K562 (cell line): ENCODE measurements around the gene RREB1. TPM values are rescaled to one million over a fixed set of nuclear protein-coding genes. Genes with fewer than 3 reads are reported as not detected.

Source experiments
- BRD4 ChIP-seq: fragments of 200-600 bp; sonication (generic); IDR thresholded peaks from 2 replicates; pipeline ENCODE4 v1.6.1; 2017; ENCODE audit warnings: inconsistent platforms
- DLX4 ChIP-seq: fragments of 250-450 bp; sonication (Bioruptor Pico); IDR thresholded peaks from 2 replicates; pipeline ENCODE4 v1.6.1; 2021; ENCODE audit warnings: mild to moderate bottlenecking
- FOXK2 ChIP-seq, 2 experiments: fragments of 450-650 bp; IDR thresholded peaks in 1 of 2; conservative IDR thresholded peaks in 1 of 2; 2 replicates each; pipeline ENCODE4 v1.6.1; 2016; ENCODE audit warnings: low read depth in 2 of 2, mild to moderate bottlenecking in 1 of 2
- HIVEP1 ChIP-seq: fragments of 250-450 bp; sonication (Bioruptor Pico); IDR thresholded peaks from 2 replicates; pipeline ENCODE4 v1.4.0; 2020; ENCODE audit warnings: mild to moderate bottlenecking
- NR2C2 ChIP-seq, 2 experiments: fragments of 200-800 bp in 1 of 2; sonication (Bioruptor generic) in 1 of 2; sonication (generic) in 1 of 2; formaldehyde crosslinking in 1 of 2; IDR thresholded peaks; 2 replicates each; pipeline versions ENCODE4 v1.6.1 to v1.8.0; 2016 to 2022; ENCODE audit warnings: mild to moderate bottlenecking in 1 of 2, missing compliant biosample characterization in 1 of 2, missing genetic modification characterization in 1 of 2, missing genetic modification reagents in 1 of 2
- POLR2G ChIP-seq: fragments of 200-400 bp; formaldehyde crosslinking; IDR thresholded peaks from 2 replicates; pipeline ENCODE4 v1.6.1; 2017; ENCODE audit warnings: low read depth, mild to moderate bottlenecking, antibody characterized with exemption, low read length, moderate library complexity
- PRDM10 ChIP-seq: fragments of 450-650 bp; IDR thresholded peaks from 2 replicates; pipeline ENCODE4 v1.6.1; 2018; ENCODE audit not compliant: partially characterized antibody
- SAFB2 ChIP-seq: fragments of 200-400 bp; formaldehyde crosslinking; IDR thresholded peaks from 2 replicates; pipeline ENCODE4 v1.6.1; 2018; ENCODE audit warnings: borderline replicate concordance, low read length, low read depth, moderate library complexity; ENCODE audit not compliant: severe bottlenecking
- TEAD4 ChIP-seq, 2 experiments: sonication (generic) in 1 of 2; formaldehyde crosslinking in 1 of 2; IDR thresholded peaks; 2 replicates each; pipeline versions ENCODE4 v1.6.1 to v1.8.0; 2012 to 2022; ENCODE audit warnings: borderline replicate concordance in 1 of 2, inconsistent platforms in 1 of 2, low read length in 1 of 2, mild to moderate bottlenecking in 1 of 2, missing genetic modification reagents in 1 of 2
- UBTF ChIP-seq, 2 experiments: IDR thresholded peaks; 2 replicates each; pipeline ENCODE4 v1.6.1; 2012; ENCODE audit warnings: improper control_type of control experiment in 2 of 2, low read depth in 2 of 2, low read length in 2 of 2, borderline replicate concordance in 1 of 2
- ZFX ChIP-seq: sonication (generic); formaldehyde crosslinking; IDR thresholded peaks from 2 replicates; pipeline ENCODE4 v1.8.0; 2022; ENCODE audit warnings: mild to moderate bottlenecking, missing genetic modification reagents, moderate library complexity
- ZNF197 ChIP-seq: fragments of 200-800 bp; sonication (Bioruptor generic); IDR thresholded peaks from 2 replicates; pipeline ENCODE4 v1.6.1; 2016; ENCODE audit warnings: low read depth, missing genetic modification characterization, missing compliant biosample characterization
- ZNF280B ChIP-seq: fragments of 250-450 bp; sonication (Bioruptor Pico); IDR thresholded peaks from 2 replicates; pipeline ENCODE4 v1.5.1; 2021; ENCODE audit warnings: mild to moderate bottlenecking
- ZNF699 ChIP-seq: fragments of 250-450 bp; sonication (Bioruptor Pico); IDR thresholded peaks from 2 replicates; pipeline ENCODE4 v1.8.0; 2021; ENCODE audit warnings: mild to moderate bottlenecking, moderate library complexity; ENCODE audit not compliant: insufficient replicate concordance
- polyA plus RNA-seq, 8 experiments: library from polyadenylated mRNA; depleted of rRNA in 4 of 8; stranded (reverse) in 5 of 8; unstranded in 3 of 8; fragments of >200 nt; fragmentation: Nextera tagmentation in 2 of 8; fragmentation: Illumina TruSeq in 1 of 8; extraction: Ambion mirVana in 2 of 8; extraction: Trizol in 1 of 8; gene quantifications; 2 replicates each; pipeline versions ENCODE4 v1.2.1 to v1.2.3, GENCODE V29; 2011 to 2014; ENCODE audit warnings: inconsistent platforms in 1 of 8, missing spikeins in 1 of 8
- total RNA-seq, 7 experiments: library from RNA; depleted of rRNA in 6 of 7; stranded (reverse); fragments of >200 nt in 6 of 7; fragmentation: Illumina TruSeq in 2 of 7; extraction: Trizol in 2 of 7; gene quantifications; 2 replicates each; pipeline versions ENCODE4 v1.2.1 to v1.2.3, GENCODE V29; 2011 to 2021; ENCODE audit warnings: low replicate concordance in 1 of 7

RREB1 gene
- total and polyA plus RNA-seq, 9 of the 15 experiments (the other 6 are each of a cell fraction or from before 2014, with no cell fraction given) = 3.3 to 64.2 (median 19.3) TPM

GRCh38 chr6:7144872-7145584 is 37.3 kb downstream of the RREB1 start (continued):
- TF ChIP-seq PRDM10 (no peak), UBTF (IDR thresholded peaks at IDR 0.05; ENCODE audit: borderline replicate concordance in 1 of 2, low read depth in 2 of 2, low read length in 2 of 2) (0 out of 4 replicates have a peak, but pooled peaks of 1 of the 2 experiments have one; percentile 14), ZNF280B (no peak), HIVEP1 (CRISPR knock-in tag) (no peak), ZNF197 (CRISPR knock-in tag) (0 out of 2 replicates have a peak, but pooled peaks have one; percentile 1), TEAD4 (IDR thresholded peaks at IDR 0.05; ENCODE audit: low read length) (no peak), TEAD4 (CRISPR knock-in tag; IDR thresholded peaks at IDR 0.05; ENCODE audit: borderline replicate concordance) (no peak), BRD4 (no peak; the same call in 1 of the 2 replicates), ZNF699 (CRISPR knock-in tag) (no peak), POLR2G (no peak), FOXK2 (conservative IDR thresholded peaks at IDR 0.05 in 1 of 2, IDR thresholded peaks at IDR 0.05 in 1 of 2; ENCODE audit: low read depth in 2 of 2) (peak in 1 of 2 experiments; percentile 22; a peak in 1 of 4 replicates), DLX4 (no peak), SAFB2 (no peak), NR2C2 (CRISPR knock-in tag; IDR thresholded peaks at IDR 0.05) (no peak), NR2C2 (tag; IDR thresholded peaks at IDR 0.05) (peak; percentile 33; the same call in 1 of the 2 replicates), ZFX (CRISPR knock-in tag) (no peak)
